Activated naive CD8-positive, alpha-beta T cell (primary cell): ENCODE data around the gene LYG1.
"Not testable (repeated sequence)": the region's sequence is repeated elsewhere in the genome, so short reads cannot be mapped to it uniquely, and the experiment has no call there.

Source experiments
- H3K27ac Mint-ChIP-seq: one replicate; pipeline ENCODE4 v1.8.0; 2021; ENCODE audit warnings: mixed read lengths
- H3K27me3 Mint-ChIP-seq: one replicate; pipeline ENCODE4 v1.8.0; 2021; ENCODE audit warnings: mixed read lengths
- H3K36me3 Mint-ChIP-seq: one replicate; pipeline ENCODE4 v1.8.0; 2021; ENCODE audit warnings: mixed read lengths
- H3K4me1 Mint-ChIP-seq: one replicate; pipeline ENCODE4 v1.8.0; 2021; ENCODE audit warnings: low read depth, mixed read lengths
- H3K4me3 Mint-ChIP-seq: one replicate; pipeline ENCODE4 v1.8.0; 2021; ENCODE audit warnings: mild to moderate bottlenecking, mixed read lengths
- H3K9me3 Mint-ChIP-seq: one replicate; pipeline ENCODE4 v1.8.0; 2021; ENCODE audit warnings: low read depth, mixed read lengths

LYG1 gene

GRCh38 chr2:99301097-99301496, at the start of gene LYG1:
LYG1 (minus strand) TSS chr2:99301197; CDS start chr2:99295670, 5,527 bp downstream.
- H3K27ac Mint-ChIP-seq, H3K27me3 Mint-ChIP-seq, H3K9me3 Mint-ChIP-seq, H3K4me3 Mint-ChIP-seq, H3K4me1 Mint-ChIP-seq: not testable (repeated sequence)
- H3K36me3 Mint-ChIP-seq = peaks cover 20% of the 10 kb centered on the region

- Mint-ChIP-seq H3K36me3 (peaks cover 4% of the 10 kb centered on the region), H3K4me1 (peaks cover 71% of the 10 kb centered on the region), H3K9me3 (no peaks in the 10 kb centered on the region), H3K27me3 (no peaks in the 10 kb centered on the region), H3K4me3 (peak overlapping the region; percentile 21), H3K27ac (no peak overlapping the region)
These were observed 49.2 kb upstream of the LYG1 start for GRCh38 chr2:99350194-99350593.

GRCh38 chr2:99348173-99348572, 47.2 kb upstream of the LYG1 start:
- H3K36me3 Mint-ChIP-seq = no peaks in the 10 kb centered on the region
- peaks cover 63% of the 10 kb centered on the region for H3K4me1 Mint-ChIP-seq
- peak overlapping the region; percentile 78 for H3K27ac Mint-ChIP-seq
- H3K27me3 Mint-ChIP-seq = no peaks in the 10 kb centered on the region
- peak overlapping the region; percentile 46 for H3K4me3 Mint-ChIP-seq
- H3K9me3 Mint-ChIP-seq = no peaks in the 10 kb centered on the region

- Mint-ChIP-seq H3K27me3 (no peaks in the 10 kb centered on the region), H3K36me3 (no peaks in the 10 kb centered on the region), H3K4me1 (peaks cover 65% of the 10 kb centered on the region), H3K27ac (no peak overlapping the region), H3K9me3 (no peaks in the 10 kb centered on the region), H3K4me3 (no peak overlapping the region)
These were observed 45.2 kb upstream of the LYG1 start for GRCh38 chr2:99346218-99346617.

GRCh38 chr2:99345446-99345845, 44.4 kb upstream of the LYG1 start:
- not testable (repeated sequence) for H3K9me3 Mint-ChIP-seq, H3K36me3 Mint-ChIP-seq, H3K27me3 Mint-ChIP-seq, H3K4me3 Mint-ChIP-seq, H3K27ac Mint-ChIP-seq
- peaks cover 64% of the 10 kb centered on the region for H3K4me1 Mint-ChIP-seq

GRCh38 chr2:99342536-99342935, 41.5 kb upstream of the LYG1 start:
- Mint-ChIP-seq H3K4me1 (peaks cover 49% of the 10 kb centered on the region), H3K9me3 (no peaks in the 10 kb centered on the region), H3K27ac (no peak overlapping the region), H3K27me3 (no peaks in the 10 kb centered on the region), H3K4me3 (peak overlapping the region; percentile 13), H3K36me3 (no peaks in the 10 kb centered on the region)

- Mint-ChIP-seq H3K4me1 (peaks cover 45% of the 10 kb centered on the region), H3K9me3 (no peaks in the 10 kb centered on the region), H3K4me3 (no peak overlapping the region), H3K27me3 (no peaks in the 10 kb centered on the region), H3K36me3 (no peaks in the 10 kb centered on the region), H3K27ac (peak overlapping the region; percentile 28)
These were observed 39.8 kb upstream of the LYG1 start for GRCh38 chr2:99340669-99341236.

- Mint-ChIP-seq H3K27ac (no peak overlapping the region), H3K27me3 (no peaks in the 10 kb centered on the region), H3K4me3 (no peak overlapping the region), H3K4me1 (peaks cover 50% of the 10 kb centered on the region), H3K9me3 (no peaks in the 10 kb centered on the region), H3K36me3 (no peaks in the 10 kb centered on the region)
These were observed 37.1 kb upstream of the LYG1 start for GRCh38 chr2:99338029-99338585.

GRCh38 chr2:99337113-99338028, 36.4 kb upstream of the LYG1 start, which contains the start of gene EIF5B:
EIF5B (plus strand) TSS chr2:99337389; CDS start chr2:99337555, 166 bp downstream.
- Mint-ChIP-seq H3K9me3 (no peaks in the 10 kb centered on the region), H3K27ac (no peak within 1 kb of the TSS), H3K27me3 (no peaks in the 10 kb centered on the region), H3K36me3 (peaks cover 2% of the 10 kb centered on the region), H3K4me3 (no peak within 1 kb of the TSS), H3K4me1 (peaks cover 53% of the 10 kb centered on the region)

GRCh38 chr2:99336804-99337112, 35.8 kb upstream of the LYG1 start:
- no peak overlapping the region for H3K4me3 Mint-ChIP-seq
- no peaks in the 10 kb centered on the region for H3K27me3 Mint-ChIP-seq
- no peak overlapping the region for H3K27ac Mint-ChIP-seq
- peaks cover 52% of the 10 kb centered on the region for H3K4me1 Mint-ChIP-seq
- peaks cover 2% of the 10 kb centered on the region for H3K36me3 Mint-ChIP-seq
- no peaks in the 10 kb centered on the region for H3K9me3 Mint-ChIP-seq

GRCh38 chr2:99335911-99336803, 35.2 kb upstream of the LYG1 start, which contains the start of gene TXNDC9:
TXNDC9 (minus strand) TSS chr2:99336333; CDS start chr2:99333210, 3,123 bp downstream.
- no peak within 1 kb of the TSS for H3K4me3 Mint-ChIP-seq
- peaks cover 48% of the 10 kb centered on the region for H3K4me1 Mint-ChIP-seq
- H3K9me3 Mint-ChIP-seq = no peaks in the 10 kb centered on the region
- no peak within 1 kb of the TSS for H3K27ac Mint-ChIP-seq
- H3K36me3 Mint-ChIP-seq = peaks cover 2% of the 10 kb centered on the region
- H3K27me3 Mint-ChIP-seq = no peaks in the 10 kb centered on the region

- Mint-ChIP-seq H3K9me3 (no peaks in the 10 kb centered on the region), H3K4me3 (no peak overlapping the region), H3K36me3 (peaks cover 7% of the 10 kb centered on the region), H3K4me1 (peaks cover 6% of the 10 kb centered on the region), H3K27ac (no peak overlapping the region), H3K27me3 (no peaks in the 10 kb centered on the region)
These were observed 24.4 kb upstream of the LYG1 start for GRCh38 chr2:99325384-99325783.

- peaks cover 22% of the 10 kb centered on the region for H3K36me3 Mint-ChIP-seq
- H3K4me1 Mint-ChIP-seq, H3K9me3 Mint-ChIP-seq, H3K4me3 Mint-ChIP-seq, H3K27me3 Mint-ChIP-seq, H3K27ac Mint-ChIP-seq: not testable (repeated sequence)
These were observed 16.8 kb upstream of the LYG1 start for GRCh38 chr2:99317873-99318200.

- H3K4me1 Mint-ChIP-seq = no peaks in the 10 kb centered on the region
- H3K36me3 Mint-ChIP-seq = peaks cover 22% of the 10 kb centered on the region
- no peak overlapping the region for H3K4me3 Mint-ChIP-seq
- H3K9me3 Mint-ChIP-seq = peaks cover 5% of the 10 kb centered on the region
- H3K27ac Mint-ChIP-seq = no peak overlapping the region
- H3K27me3 Mint-ChIP-seq = no peaks in the 10 kb centered on the region
These were observed 16.3 kb upstream of the LYG1 start for GRCh38 chr2:99317161-99317872.
